HepG2 (cell line): ENCODE measurements around the gene SIKE1.

Experiments
- POLR2A ChIP-seq, 2 experiments: IDR thresholded peaks; 2 replicates each; pipeline ENCODE4 v1.6.1; 2011; ENCODE audit warnings: low read depth in 2 of 2, low read length in 2 of 2, mild to moderate bottlenecking in 1 of 2, moderate library complexity in 1 of 2; ENCODE audit not compliant: insufficient read depth in 1 of 2
- POLR2G ChIP-seq: fragments of 200-400 bp; formaldehyde crosslinking; IDR thresholded peaks from 2 replicates; pipeline ENCODE4 v1.6.1; 2018; ENCODE audit warnings: mild to moderate bottlenecking, low read depth, low read length, moderate library complexity

DNA sequence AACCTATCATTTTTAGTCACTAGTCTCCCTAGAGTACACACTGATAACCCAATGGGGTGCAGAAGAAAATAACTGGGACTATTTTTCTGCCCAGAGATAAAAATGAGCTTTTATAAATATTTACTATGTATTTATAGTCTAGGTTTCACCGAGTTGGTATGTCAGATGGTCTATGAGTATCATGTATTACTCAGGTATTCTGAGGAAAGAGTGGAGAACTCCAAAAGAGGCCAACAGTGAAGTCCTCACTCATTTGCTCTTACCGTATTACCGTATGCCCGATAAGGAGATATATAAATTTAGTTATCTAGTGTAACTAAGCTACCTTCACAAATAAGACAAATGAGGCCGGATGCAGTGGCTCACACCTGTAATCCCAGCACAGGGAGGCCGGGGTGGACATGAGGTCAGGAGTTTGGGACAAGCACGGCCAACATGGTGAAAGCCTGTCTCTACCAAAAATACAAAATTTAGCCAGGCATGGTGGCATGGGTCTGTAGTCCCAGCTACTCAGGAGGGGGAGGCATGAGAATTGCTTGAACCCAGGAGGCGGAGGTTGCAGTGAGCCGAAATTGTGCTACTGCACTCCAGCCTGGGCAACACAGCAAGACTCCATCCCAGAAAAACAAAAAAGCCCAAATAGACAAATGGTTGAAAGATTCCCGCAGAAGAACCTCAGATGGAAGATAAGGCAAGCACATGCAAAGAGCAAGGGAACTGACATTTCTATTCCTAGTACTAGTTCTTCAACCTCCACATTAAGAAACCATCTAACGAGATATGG lies 38.3 kb downstream of the SIKE1 start:
- TF ChIP-seq POLR2G (no peak), POLR2A (IDR thresholded peaks at IDR 0.05; ENCODE audit: insufficient read depth in 1 of 2, low read depth in 2 of 2, low read length in 2 of 2) (no peak)
